IMR-90 (cell line): ENCODE results near the gene AHCYL1. TPM values are rescaled to one million over a fixed set of nuclear protein-coding genes. Genes with fewer than 3 reads are reported as not detected.

Experiments used
- ATAC-seq: fragments of 200-7000 bp; cut with Tn5 transposase; 2 replicates; pipeline ENCODE4 v1.9.1; 2020; ENCODE audit warnings: low read depth, mild to moderate bottlenecking, moderate library complexity
- BruUV-seq: library from RNA; stranded (reverse); fragments of 400-500 nt; replicated peaks from 2 replicates; lab custom pipeline; 2021; lab: Mats Ljungman, UMichigan
- CTCF ChIA-PET: fragments of 300-600 bp; formaldehyde crosslinking; extraction: SDS; loops from one replicate; lab custom pipeline; 2021; ENCODE audit warnings: antibody characterized with exemption; lab: Yijun Ruan, JAX
- POLR2A ChIA-PET: fragments of 300-600 bp; sonication (Branson Sonifier 250); formaldehyde crosslinking; loops from one replicate; lab custom pipeline; 2022; ENCODE audit warnings: antibody characterized with exemption; ENCODE audit not compliant: unreplicated experiment; lab: Charles Lee
- DNase-seq: peaks from one replicate; pipeline ENCODE4 v3.0.0; 2013
- H2AFZ ChIP-seq: replicated peaks from 2 replicates; pipeline ENCODE3; 2013; ENCODE audit warnings: low read length, mild to moderate bottlenecking; ENCODE audit not compliant: poor library complexity
- H2AK5ac ChIP-seq: 2 replicates; pipeline ENCODE4 v1.6.1; 2013; ENCODE audit warnings: low read depth, low read length, inconsistent platforms
- H2AK9ac ChIP-seq: replicated peaks from 2 replicates; pipeline ENCODE3; 2013; ENCODE audit warnings: mild to moderate bottlenecking, low read depth, low read length, moderate library complexity; ENCODE audit not compliant: poor library complexity
- H2BK120ac ChIP-seq: 2 replicates; pipeline ENCODE4 v1.6.1; 2013; ENCODE audit warnings: low read depth, low read length, inconsistent platforms
- H2BK15ac ChIP-seq: 3 replicates; pipeline ENCODE4 v1.6.1; 2013; ENCODE audit warnings: low read depth, low read length, inconsistent platforms
- H2BK20ac ChIP-seq: 2 replicates; pipeline ENCODE4 v1.6.1; 2013; ENCODE audit warnings: low read depth, mild to moderate bottlenecking, inconsistent platforms, low read length, moderate library complexity
- H2BK5ac ChIP-seq: 2 replicates; pipeline ENCODE4 v1.6.1; 2013; ENCODE audit warnings: mild to moderate bottlenecking, low read depth, low read length, inconsistent platforms; ENCODE audit not compliant: poor library complexity, severe bottlenecking
- H3K14ac ChIP-seq: replicated peaks from 2 replicates; pipeline ENCODE4 v1.6.1; 2013; ENCODE audit warnings: low read depth, low read length, inconsistent platforms
- H3K18ac ChIP-seq: 2 replicates; pipeline ENCODE4 v1.6.1; 2013; ENCODE audit warnings: low read depth, low read length, control low read depth
- H3K23ac ChIP-seq: 2 replicates; pipeline ENCODE4 v1.6.1; 2013; ENCODE audit warnings: low read depth, low read length, inconsistent platforms
- H3K27ac ChIP-seq: 2 replicates; pipeline ENCODE4 v1.5.1; 2013; ENCODE audit warnings: mild to moderate bottlenecking, control low read depth, low read length; ENCODE audit not compliant: insufficient read depth
- H3K27me3 ChIP-seq: 2 replicates; pipeline ENCODE4 v1.6.1; 2013; ENCODE audit warnings: low read length; ENCODE audit not compliant: control insufficient read depth, insufficient read depth
- H3K36me3 ChIP-seq: 2 replicates; pipeline ENCODE4 v1.6.1; 2013; ENCODE audit warnings: low read length, mixed read lengths; ENCODE audit not compliant: control insufficient read depth, insufficient read depth
- H3K4ac ChIP-seq: 2 replicates; pipeline ENCODE4 v1.6.1; 2013; ENCODE audit warnings: low read depth, low read length, inconsistent platforms
- H3K4me1 ChIP-seq: 2 replicates; pipeline ENCODE4 v1.6.1; 2013; ENCODE audit warnings: low read length, mixed read lengths; ENCODE audit not compliant: control insufficient read depth, insufficient read depth
- H3K4me2 ChIP-seq: 2 replicates; pipeline ENCODE4 v1.6.1; 2013; ENCODE audit warnings: low read depth, mild to moderate bottlenecking, control low read depth, low read length, moderate library complexity
- H3K4me3 ChIP-seq: 2 replicates; pipeline ENCODE4 v1.5.1; 2013; ENCODE audit warnings: low read depth, mild to moderate bottlenecking, control low read depth, low read length, moderate library complexity; ENCODE audit not compliant: insufficient read depth
- H3K56ac ChIP-seq: 2 replicates; pipeline ENCODE4 v1.6.1; 2013; ENCODE audit warnings: low read length, inconsistent platforms; ENCODE audit not compliant: insufficient read depth; ENCODE audit errors: extremely low read depth
- H3K79me1 ChIP-seq, 2 experiments: 2 replicates each; pipeline ENCODE4 v1.6.1; 2013; ENCODE audit warnings: low read length in 2 of 2, inconsistent platforms in 1 of 2, low read depth in 1 of 2
- H3K9ac ChIP-seq: 2 replicates; pipeline ENCODE4 v1.6.1; 2013; ENCODE audit warnings: low read depth, low read length, control low read depth
- H3K9me1 ChIP-seq: 2 replicates; pipeline ENCODE4 v1.6.1; 2013; ENCODE audit warnings: low read length, inconsistent platforms; ENCODE audit not compliant: insufficient read depth
- H3K9me3 ChIP-seq: 2 replicates; pipeline ENCODE4 v1.6.1; 2013; ENCODE audit warnings: low read length; ENCODE audit not compliant: control insufficient read depth, insufficient read depth
- H4K20me1 ChIP-seq: 2 replicates; pipeline ENCODE4 v1.6.1; 2013; ENCODE audit warnings: low read length, inconsistent platforms; ENCODE audit not compliant: insufficient read depth
- H4K5ac ChIP-seq: 2 replicates; pipeline ENCODE4 v1.6.1; 2013; ENCODE audit warnings: mild to moderate bottlenecking, low read depth, low read length, control low read depth
- H4K8ac ChIP-seq, 2 experiments: 2 replicates each; pipeline ENCODE4 v1.6.1; 2013; ENCODE audit warnings: low read depth in 2 of 2, low read length in 2 of 2, control low read depth in 1 of 2, inconsistent platforms in 1 of 2
- H4K91ac ChIP-seq: 2 replicates; pipeline ENCODE4 v1.6.1; 2013; ENCODE audit warnings: low read depth, low read length, inconsistent platforms; ENCODE audit not compliant: insufficient read depth
- BHLHE40 ChIP-seq: fragments of 150-350 bp; IDR thresholded peaks from 2 replicates; pipeline ENCODE4 v1.6.1; 2016; ENCODE audit warnings: mild to moderate bottlenecking, low read depth, low read length
- CEBPB ChIP-seq: IDR thresholded peaks from 2 replicates; pipeline ENCODE4 v1.6.1; 2012; ENCODE audit warnings: low read depth, low read length, improper control_type of control experiment
- CHD1 ChIP-seq: IDR thresholded peaks from 2 replicates; pipeline ENCODE4 v1.6.1; 2012; ENCODE audit warnings: low read depth, low read length, improper control_type of control experiment
- CTCF ChIP-seq: conservative IDR thresholded peaks from 2 replicates; pipeline ENCODE4 v1.5.1; 2012; ENCODE audit warnings: mild to moderate bottlenecking, low read depth, low read length, improper control_type of control experiment
- FOS ChIP-seq: fragments of 150-350 bp; IDR thresholded peaks from 2 replicates; pipeline ENCODE4 v1.6.1; 2016; ENCODE audit warnings: low read depth, low read length
- MAZ ChIP-seq: IDR thresholded peaks from 2 replicates; pipeline ENCODE4 v1.6.1; 2012; ENCODE audit warnings: low read depth, mild to moderate bottlenecking, low read length, improper control_type of control experiment, moderate library complexity, borderline replicate concordance
- NFE2L2 ChIP-seq: fragments of 150-350 bp; IDR thresholded peaks from 2 replicates; pipeline ENCODE4 v1.6.1; 2016; ENCODE audit warnings: low read depth, mild to moderate bottlenecking, low read length
- POLR2A ChIP-seq: IDR thresholded peaks from 2 replicates; pipeline ENCODE4 v1.6.1; 2012; ENCODE audit warnings: mild to moderate bottlenecking, low read depth, low read length
- RAD21 ChIP-seq: IDR thresholded peaks from 2 replicates; pipeline ENCODE4 v1.6.1; 2012; ENCODE audit warnings: low read length, improper control_type of control experiment
- RCOR1 ChIP-seq: IDR thresholded peaks from 2 replicates; pipeline ENCODE4 v1.6.1; 2012; ENCODE audit warnings: mild to moderate bottlenecking, low read length, improper control_type of control experiment; ENCODE audit not compliant: insufficient replicate concordance
- RFX5 ChIP-seq: IDR thresholded peaks from 2 replicates; pipeline ENCODE4 v1.8.0; 2012; ENCODE audit warnings: low read depth, mild to moderate bottlenecking, low read length, moderate library complexity
- SMC3 ChIP-seq: fragments of 150-350 bp; IDR thresholded peaks from 2 replicates; pipeline ENCODE4 v1.6.1; 2016; ENCODE audit warnings: low read depth, mild to moderate bottlenecking, antibody characterized with exemption, low read length, moderate library complexity
- USF2 ChIP-seq: fragments of 150-350 bp; IDR thresholded peaks from 2 replicates; pipeline ENCODE4 v1.6.1; 2017; ENCODE audit warnings: mild to moderate bottlenecking, antibody characterized with exemption, low read length, low read depth
- WGBS, 2 experiments: methylation state at CpG; one replicate each; pipeline versions ENCODE4 v1.1.5 to v1.1.7; 2013; ENCODE audit warnings: missing lambda C conversion rate in 2 of 2; ENCODE audit not compliant: insufficient read length in 1 of 2; ENCODE audit errors: extremely low coverage in 2 of 2; 5-methylcytosine and 5-hydroxymethylcytosine counted together
- dilution Hi-C: fragments of 300-500 bp; cut with HindIII; formaldehyde crosslinking; loops from one replicate; pipeline ENCODE4 v1.14.3; 2018; ENCODE audit warnings: low sequenced_read_pairs; ENCODE audit not compliant: unreplicated experiment
- in situ Hi-C: fragments of 300-500 bp; cut with MboI; formaldehyde crosslinking; loops from 3 replicates; pipeline ENCODE4 v1.14.3; 2019; ENCODE audit warnings: low sequenced_read_pairs, inconsistent platforms, mixed read lengths
- intact Hi-C: fragments of 100-400 bp; cut with micrococcal nuclease; formaldehyde crosslinking; loops from 2 replicates; pipeline ENCODE4 v1.10.0; 2022
- polyA plus RNA-seq, 3 experiments: library from polyadenylated mRNA; depleted of rRNA; stranded (reverse); fragments of >200 nt; gene quantifications; 2 replicates each; pipeline ENCODE4 v1.2.3, GENCODE V29; 2012; ENCODE audit warnings: low replicate concordance in 1 of 3
- total RNA-seq: library from RNA; depleted of rRNA; stranded (reverse); fragments of >200 nt; gene quantifications from 2 replicates; pipeline ENCODE4 v1.2.3, GENCODE V29; 2012
- TF ChIP-seq, protein P1 (sequence below): fragments of 150-350 bp; IDR thresholded peaks from 2 replicates; pipeline ENCODE4 v1.6.1; 2016; ENCODE audit warnings: low read depth, mild to moderate bottlenecking, low read length, moderate library complexity, borderline replicate concordance

AHCYL1 gene
- total and polyA plus RNA-seq, 2 of the 4 experiments (the other 2 are of a cell fraction), result 75.1 to 76.0 TPM

- Histone ChIP-seq H3K27me3 (no peaks in the 10 kb centered on the region), H3K9me3 (no peaks in the 10 kb centered on the region), H3K18ac (no peak overlapping the region), H2BK20ac (no peak overlapping the region), H3K4ac (no peak overlapping the region), H3K9ac (no peak overlapping the region), H2BK120ac (no peak overlapping the region), H4K8ac (no peak overlapping the region), H2AFZ (no peak overlapping the region), H3K4me1 (no peaks in the 10 kb centered on the region), H3K4me2 (no peak overlapping the region), H4K20me1 (no peaks in the 10 kb centered on the region), H4K5ac (no peak overlapping the region), H4K91ac (no peak overlapping the region), H3K56ac (no peak overlapping the region), H3K79me1 (peaks cover 1 to 5% of the 10 kb centered on the region in 2 experiments; a peak in 1 of 4 replicates), H2BK5ac (no peak overlapping the region), H3K9me1 (peaks cover 8% of the 10 kb centered on the region), H3K4me3 (no peak overlapping the region), H3K14ac (no peak overlapping the region), H3K36me3 (peaks cover 65% of the 10 kb centered on the region), H3K23ac (no peak overlapping the region), H2BK15ac (no peak overlapping the region), H2AK5ac (no peak overlapping the region), H3K27ac (no peak overlapping the region), H2AK9ac (no peak overlapping the region)
- ChIA-PET CTCF (interaction anchor here (0.6 to 0.7 kb wide), 2 partner anchors 35 to 308 kb away, joined by 3 to 9 read pairs; partner anchors contain the start of genes AHCYL1 and GSTM5), POLR2A (no interaction called here)
- dilution Hi-C loops (no loop called here), in situ Hi-C loops (no loop called here), intact Hi-C loops (no loop called here)
- no peak for TF ChIP-seq MAZ
- TF ChIP-seq FOS, result no peak
- no peak for TF ChIP-seq POLR2A
- no peak for TF ChIP-seq BHLHE40
- TF ChIP-seq CTCF, result no peak
- no peak for TF ChIP-seq CHD1
- TF ChIP-seq RFX5, result no peak
- no peak for TF ChIP-seq RCOR1
- no peak for TF ChIP-seq USF2
- TF ChIP-seq, protein P1, sequence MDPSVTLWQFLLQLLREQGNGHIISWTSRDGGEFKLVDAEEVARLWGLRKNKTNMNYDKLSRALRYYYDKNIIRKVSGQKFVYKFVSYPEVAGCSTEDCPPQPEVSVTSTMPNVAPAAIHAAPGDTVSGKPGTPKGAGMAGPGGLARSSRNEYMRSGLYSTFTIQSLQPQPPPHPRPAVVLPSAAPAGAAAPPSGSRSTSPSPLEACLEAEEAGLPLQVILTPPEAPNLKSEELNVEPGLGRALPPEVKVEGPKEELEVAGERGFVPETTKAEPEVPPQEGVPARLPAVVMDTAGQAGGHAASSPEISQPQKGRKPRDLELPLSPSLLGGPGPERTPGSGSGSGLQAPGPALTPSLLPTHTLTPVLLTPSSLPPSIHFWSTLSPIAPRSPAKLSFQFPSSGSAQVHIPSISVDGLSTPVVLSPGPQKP, result no peak
- no peak for TF ChIP-seq NFE2L2
- no peak for TF ChIP-seq CEBPB
- TF ChIP-seq RAD21, result no peak
- TF ChIP-seq SMC3, result no peak
- ATAC-seq (no peak), DNase-seq (no peak)
- no TSS peak for BruUV-seq
- WGBS, 2 experiments, result no CpG with 5 or more reads among the region's 1 CpG
These were observed 35.2 kb downstream of the AHCYL1 start for GRCh38 chr1:110019770-110020169.
